Activated CD8-positive, alpha-beta memory T cell treated with anti-CD3 and anti-CD28 coated beads, Interleukin-2, amount 10 ng/mL, durations not matched to agents 7 days and 5 days (primary cell): ENCODE measurements around the gene MIER2. TPM values are rescaled to one million over a fixed set of nuclear protein-coding genes. Genes with fewer than 3 reads are reported as not detected.
"Not testable (repeated sequence)": the region's sequence is repeated elsewhere in the genome, so short reads cannot be mapped to it uniquely, and the experiment has no call there.

Experiments used
- ATAC-seq: fragments of 150-1000 bp; cut with Tn5 transposase; one replicate; pipeline ENCODE4 v1.10.0; 2021; ENCODE audit warnings: moderate library complexity
- CTCF ChIA-PET: fragments of 350-600 bp; sonication (Branson Sonifier 250); formaldehyde crosslinking; loops from one replicate; lab custom pipeline; 2021; ENCODE audit warnings: antibody characterized with exemption; lab: Charles Lee
- DNase-seq: peaks from one replicate; pipeline ENCODE4 v3.0.0-alpha.2; 2020
- H3K27ac Mint-ChIP-seq: one replicate; pipeline ENCODE4 v1.8.0; 2021; ENCODE audit warnings: mild to moderate bottlenecking, mixed read lengths
- H3K27me3 Mint-ChIP-seq: one replicate; pipeline ENCODE4 v1.8.0; 2021; ENCODE audit warnings: mixed read lengths
- H3K36me3 Mint-ChIP-seq: one replicate; pipeline ENCODE4 v1.8.0; 2021; ENCODE audit warnings: mild to moderate bottlenecking, mixed read lengths
- H3K4me1 Mint-ChIP-seq: one replicate; pipeline ENCODE4 v1.8.0; 2021; ENCODE audit warnings: mixed read lengths
- H3K4me3 Mint-ChIP-seq: one replicate; pipeline ENCODE4 v1.8.0; 2021; ENCODE audit warnings: mild to moderate bottlenecking, moderate library complexity, mixed read lengths
- H3K9me3 Mint-ChIP-seq: one replicate; pipeline ENCODE4 v1.8.0; 2022; ENCODE audit warnings: low read depth, mixed read lengths
- total RNA-seq, 2 experiments: library from RNA; stranded (reverse); gene quantifications; one replicate each; pipeline ENCODE4 v1.2.3, GENCODE V29; 2021

The MIER2 gene
- total RNA-seq, 2 experiments from 2014 or later, result 21.6 to 23.8 TPM

DNA sequence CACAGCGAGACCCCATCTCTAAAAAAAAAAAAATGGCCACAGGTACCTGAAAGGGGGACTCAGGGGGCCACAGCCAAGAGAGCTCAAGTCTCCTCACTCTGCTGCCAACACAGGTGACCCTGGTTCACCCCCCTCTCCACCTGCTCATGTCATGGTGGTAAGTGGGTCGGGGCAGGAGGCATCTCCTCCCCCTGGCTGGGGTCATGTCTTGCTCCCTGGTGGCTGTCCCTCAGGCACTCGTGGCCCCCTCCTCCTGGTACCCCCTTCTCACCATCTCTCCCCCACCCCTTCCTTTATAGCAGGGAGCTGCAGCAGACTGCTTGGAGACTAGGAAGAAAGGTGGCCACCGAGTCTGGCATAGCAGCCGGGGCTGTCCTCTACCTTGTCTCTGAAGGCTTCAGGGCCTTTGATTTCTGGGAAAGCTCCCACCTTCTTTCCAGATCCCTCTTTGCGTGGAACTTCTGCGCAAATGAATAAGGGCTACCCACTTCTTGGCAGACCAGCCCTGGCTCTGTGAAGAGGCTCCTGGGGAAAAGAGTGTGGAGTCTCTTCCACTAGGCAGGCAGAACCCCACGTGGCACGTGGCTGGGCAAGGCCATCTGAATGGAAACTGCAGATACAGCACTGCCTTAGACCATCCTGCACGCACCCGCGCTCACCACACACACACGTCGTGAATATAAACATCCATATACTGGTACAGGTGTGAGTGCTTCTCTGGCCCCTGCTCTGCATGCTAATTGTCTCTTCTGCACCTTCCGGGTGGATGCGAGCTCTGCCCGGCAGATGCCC, 20.1 kb upstream of the MIER2 start:
- H3K36me3 Mint-ChIP-seq, result no peaks in the 10 kb centered on the region

DNA sequence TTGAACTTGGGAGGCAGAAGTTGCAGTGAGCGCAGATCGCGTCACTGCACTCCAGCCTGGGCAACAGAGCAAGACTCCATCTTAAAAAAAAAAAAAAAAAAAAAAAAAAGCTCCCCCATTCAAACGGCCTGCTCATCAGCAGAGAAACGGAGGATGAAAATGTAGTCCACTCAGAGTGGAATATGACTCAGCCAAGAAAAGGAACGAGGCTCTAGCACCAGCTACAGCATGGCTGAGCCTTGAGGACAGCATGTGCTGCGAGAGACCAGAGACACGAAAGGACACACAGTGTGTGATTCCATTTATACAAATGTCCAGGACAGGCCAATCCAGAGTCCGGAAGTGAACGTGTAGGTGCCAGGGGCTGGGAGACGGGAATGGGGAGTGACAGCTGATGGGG, 18.1 kb upstream of the MIER2 start:
- no peaks in the 10 kb centered on the region for H3K36me3 Mint-ChIP-seq
- CTCF ChIA-PET, result no interaction called here
- no peak for ATAC-seq

More for the DNA sequence above, 20.1 kb upstream of the MIER2 start:
- DNase-seq (no peak), ATAC-seq (no peak)
- Mint-ChIP-seq H3K27ac (no peak overlapping the region), H3K4me1 (no peaks in the 10 kb centered on the region), H3K4me3 (no peak overlapping the region), H3K27me3 (peaks cover 2% of the 10 kb centered on the region), H3K9me3 (no peaks in the 10 kb centered on the region)
- CTCF ChIA-PET, result no interaction called here

DNA sequence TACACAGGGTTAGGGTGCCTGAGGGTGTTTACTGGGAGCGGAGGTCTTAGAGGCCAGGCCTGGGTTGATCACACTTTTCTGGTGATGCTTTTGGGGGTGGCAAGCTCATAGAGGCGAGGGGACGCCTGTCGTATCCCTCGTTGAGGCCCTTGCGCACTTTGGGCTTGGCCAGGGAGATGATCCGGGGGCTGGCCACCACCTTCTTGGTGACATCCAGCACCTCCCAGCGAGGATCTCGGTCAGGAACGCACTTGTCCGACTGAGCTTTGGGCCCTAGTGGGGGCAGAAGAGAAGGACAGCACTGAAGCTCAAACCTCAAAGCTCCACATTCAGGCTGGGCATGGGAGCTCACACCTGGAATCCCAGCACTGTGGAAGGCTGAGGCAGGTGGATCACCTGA, 17.6 kb upstream of the MIER2 start:
- ATAC-seq (no peak), DNase-seq (no peak)
- H3K9me3 Mint-ChIP-seq, result peaks cover 3% of the 10 kb centered on the region
- H3K4me3 Mint-ChIP-seq, result no peak overlapping the region
- no peaks in the 10 kb centered on the region for H3K27me3 Mint-ChIP-seq
- CTCF ChIA-PET, result no interaction called here
- H3K36me3 Mint-ChIP-seq, result no peaks in the 10 kb centered on the region
- no peak overlapping the region for H3K27ac Mint-ChIP-seq
- no peaks in the 10 kb centered on the region for H3K4me1 Mint-ChIP-seq

More for the DNA sequence above, 18.1 kb upstream of the MIER2 start:
- H3K27ac Mint-ChIP-seq, result no peak overlapping the region
- H3K4me1 Mint-ChIP-seq, result no peaks in the 10 kb centered on the region
- peaks cover 2% of the 10 kb centered on the region for H3K27me3 Mint-ChIP-seq
- no peak for DNase-seq
- H3K9me3 Mint-ChIP-seq, result no peaks in the 10 kb centered on the region
- H3K4me3 Mint-ChIP-seq, result no peak overlapping the region

DNA sequence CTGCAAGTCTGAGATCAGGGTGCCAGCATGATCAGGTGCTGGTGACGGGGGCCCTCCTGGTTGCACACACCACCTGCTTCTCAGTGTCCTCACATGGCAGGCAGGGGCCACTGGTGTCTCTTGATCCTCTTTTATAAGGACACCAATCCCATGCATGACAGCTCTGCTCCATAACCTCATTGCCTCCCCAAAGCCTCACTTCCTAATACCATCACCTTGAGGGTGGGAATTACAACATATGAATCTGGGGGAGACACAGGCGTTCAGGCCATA, 15.0 kb upstream of the MIER2 start:
- Mint-ChIP-seq H3K27me3 (no peaks in the 10 kb centered on the region), H3K4me1 (no peaks in the 10 kb centered on the region), H3K4me3 (no peak overlapping the region), H3K27ac (no peak overlapping the region), H3K9me3 (peaks cover 7% of the 10 kb centered on the region), H3K36me3 (no peaks in the 10 kb centered on the region)
- CTCF ChIA-PET, result no interaction called here
- no peak for ATAC-seq
- no peak for DNase-seq

DNA sequence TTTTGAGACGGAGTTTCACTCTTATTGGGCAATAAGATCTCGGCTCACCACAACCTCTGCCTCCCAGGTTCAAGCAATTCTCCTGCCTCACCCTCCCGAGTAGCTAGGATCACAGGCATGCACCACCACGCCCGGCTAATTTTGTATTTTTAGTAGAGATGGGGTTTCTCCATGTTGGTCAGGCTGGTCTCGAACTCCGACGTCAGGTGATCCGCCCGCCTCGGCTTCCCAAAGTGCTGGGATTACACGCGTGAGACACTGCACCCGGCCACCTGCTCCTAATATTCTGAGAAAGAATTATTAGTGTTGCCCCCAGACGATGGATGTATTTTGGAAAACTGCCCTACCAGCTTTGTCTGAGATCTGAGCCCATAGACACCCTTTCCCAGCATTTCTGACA, 10.9 kb upstream of the MIER2 start:
- not testable (repeated sequence) for ATAC-seq, H3K27me3 Mint-ChIP-seq, DNase-seq

DNA sequence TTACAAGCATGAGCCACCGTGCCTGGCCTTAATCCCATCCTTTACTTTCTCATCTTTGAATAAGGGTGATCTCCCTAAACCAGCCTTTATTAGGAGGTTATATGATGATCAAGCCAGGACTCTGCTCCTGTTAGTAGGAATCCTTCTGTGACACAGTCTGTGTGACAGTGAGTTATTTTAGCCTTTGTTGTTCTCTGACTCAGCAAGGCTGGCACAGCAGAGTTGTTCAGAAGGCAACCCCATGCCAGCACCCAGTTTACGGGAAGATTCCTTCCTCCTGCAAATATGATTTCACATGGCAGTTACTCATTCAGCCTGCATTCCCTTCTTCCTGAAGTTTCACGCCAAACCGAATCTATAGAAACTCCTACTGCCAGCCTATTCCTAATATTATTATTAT, 10.5 kb upstream of the MIER2 start:
- ATAC-seq (no peak), DNase-seq (no peak)
- peaks cover 3% of the 10 kb centered on the region for H3K36me3 Mint-ChIP-seq
- H3K27ac Mint-ChIP-seq, result no peak overlapping the region
- CTCF ChIA-PET, result no interaction called here
- no peaks in the 10 kb centered on the region for H3K4me1 Mint-ChIP-seq
- H3K4me3 Mint-ChIP-seq, result no peak overlapping the region
- H3K27me3 Mint-ChIP-seq, result peaks cover 4% of the 10 kb centered on the region
- H3K9me3 Mint-ChIP-seq, result peaks cover 16% of the 10 kb centered on the region

More for the DNA sequence above, 10.9 kb upstream of the MIER2 start:
- H3K36me3 Mint-ChIP-seq, H3K4me3 Mint-ChIP-seq, H3K4me1 Mint-ChIP-seq, CTCF ChIA-PET, H3K27ac Mint-ChIP-seq: not testable (repeated sequence)
- H3K9me3 Mint-ChIP-seq, result peaks cover 16% of the 10 kb centered on the region

DNA sequence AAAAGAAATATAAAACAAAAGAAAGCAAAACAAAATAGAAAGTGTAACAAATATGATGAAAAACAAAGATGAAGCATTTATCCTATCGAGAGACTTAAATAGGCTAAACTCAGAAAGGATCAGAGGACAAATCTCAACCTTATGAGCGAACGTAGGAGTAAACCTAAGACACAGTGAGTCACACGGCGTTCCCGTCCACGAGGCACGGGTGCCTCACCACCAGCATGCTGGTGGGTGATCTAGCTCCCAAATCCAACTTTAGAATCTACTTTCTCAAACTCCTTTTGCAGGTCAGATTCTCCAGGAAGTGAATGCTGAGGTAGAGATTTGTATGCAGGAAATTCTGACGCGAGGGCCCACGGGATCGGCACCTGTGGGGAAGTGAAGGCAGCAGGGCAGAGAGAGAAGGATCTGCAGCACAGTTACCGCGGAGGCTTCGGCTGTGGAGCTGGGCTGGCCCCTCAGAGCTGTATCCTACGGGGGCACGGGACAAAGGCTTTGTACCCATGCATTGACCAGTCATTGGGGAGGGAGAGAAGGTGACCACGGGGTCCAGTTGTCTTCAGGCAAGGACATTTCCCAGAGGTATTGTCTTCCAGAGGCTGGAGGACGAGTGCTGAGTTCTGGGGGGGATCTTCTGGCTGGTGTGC, 7.5 kb upstream of the MIER2 start:
- Mint-ChIP-seq H3K27me3 (peaks cover 4% of the 10 kb centered on the region), H3K4me3 (no peak overlapping the region), H3K27ac (no peak overlapping the region), H3K4me1 (no peaks in the 10 kb centered on the region), H3K36me3 (peaks cover 3% of the 10 kb centered on the region), H3K9me3 (peaks cover 14% of the 10 kb centered on the region)
- no peak for ATAC-seq
- CTCF ChIA-PET, result no interaction called here
- no peak for DNase-seq

DNA sequence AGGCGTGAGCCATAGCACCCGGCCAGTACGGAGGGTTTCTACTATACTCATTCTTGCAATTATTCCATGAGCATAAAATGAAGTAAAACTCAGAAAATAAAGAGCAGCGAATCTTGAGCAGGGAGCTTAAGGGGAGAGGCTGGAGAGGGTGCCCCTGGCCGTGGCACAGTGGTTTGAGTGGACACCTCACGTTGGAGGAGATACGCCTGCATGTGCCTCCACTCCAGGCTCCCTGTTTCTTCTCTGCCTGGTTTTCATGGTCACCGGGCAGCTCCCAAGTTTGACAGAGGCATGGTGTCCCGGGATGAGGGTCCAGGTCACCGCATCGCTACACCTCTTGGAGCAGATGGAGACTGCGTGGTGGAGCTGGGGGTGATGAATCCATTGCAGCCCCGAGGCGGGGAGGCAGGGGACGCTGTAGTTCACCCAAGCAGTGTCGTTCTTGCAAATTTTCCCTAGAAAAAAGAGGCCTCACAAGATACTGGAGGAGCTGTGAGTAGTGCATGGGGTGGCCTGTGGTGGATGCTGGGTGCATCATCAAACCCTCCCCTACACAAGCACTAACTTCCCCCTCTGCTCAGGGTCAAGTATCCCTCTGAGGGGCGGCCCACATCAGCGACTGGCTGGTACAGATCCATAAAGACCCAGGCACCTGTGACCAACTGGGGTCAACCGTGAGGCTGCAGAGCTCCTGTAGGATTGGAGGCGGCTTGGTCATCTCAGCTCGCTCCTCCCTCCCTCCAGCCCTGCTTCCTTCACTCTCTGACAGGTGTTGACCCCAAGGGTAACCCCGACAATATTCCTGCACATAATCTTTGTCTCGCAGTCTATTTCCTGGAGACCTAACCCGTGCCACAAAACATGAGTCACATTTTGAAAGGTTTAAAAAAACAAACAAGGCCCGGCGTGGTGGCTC, 3.6 kb upstream of the MIER2 start:
- no peak for DNase-seq
- ATAC-seq, result no peak
- Mint-ChIP-seq H3K36me3 (peaks cover 6% of the 10 kb centered on the region), H3K27ac (no peak overlapping the region), H3K9me3 (peaks cover 4% of the 10 kb centered on the region), H3K4me1 (peaks cover 16% of the 10 kb centered on the region), H3K4me3 (no peak overlapping the region), H3K27me3 (peaks cover 4% of the 10 kb centered on the region)
- CTCF ChIA-PET, result no interaction called here

DNA sequence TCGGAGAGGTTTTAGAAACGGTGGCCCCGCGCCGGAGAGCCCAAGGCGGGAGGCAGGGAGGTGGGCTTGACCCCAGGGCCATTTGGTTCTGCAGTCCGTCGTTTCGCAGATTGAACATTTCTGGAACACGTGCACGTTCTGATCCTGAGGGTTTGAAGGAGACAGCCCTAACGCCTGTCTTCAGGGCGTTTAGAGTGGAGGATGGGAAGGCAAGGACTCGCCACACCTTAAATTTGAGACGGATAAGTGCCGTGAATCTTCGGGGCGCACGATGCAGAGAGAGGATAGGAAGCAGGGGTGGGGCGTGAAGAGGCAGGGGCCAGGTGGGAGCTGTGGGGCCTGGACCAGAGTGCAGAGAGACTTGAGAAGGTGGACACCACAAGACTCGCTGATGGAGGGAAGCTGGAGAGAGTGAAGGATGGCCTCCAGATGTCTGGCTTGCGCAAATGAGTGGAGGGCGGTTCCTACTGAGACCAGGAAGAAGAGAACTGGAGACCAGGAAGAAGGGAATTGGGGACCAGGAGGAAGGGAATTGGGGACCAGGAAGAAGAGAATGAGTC, 804 bp upstream of the MIER2 start:
- no peak for ATAC-seq
- Mint-ChIP-seq H3K4me1 (peaks cover 33% of the 10 kb centered on the region), H3K36me3 (peaks cover 7% of the 10 kb centered on the region), H3K4me3 (peak overlapping the region; percentile 35), H3K27me3 (no peaks in the 10 kb centered on the region), H3K9me3 (no peaks in the 10 kb centered on the region), H3K27ac (no peak overlapping the region)
- DNase-seq, result no peak
- CTCF ChIA-PET, result interaction anchor here (1.9 kb wide), 1 partner anchor 144 kb away, joined by 6 read pairs; no protein-coding TSS in a partner anchor

DNA sequence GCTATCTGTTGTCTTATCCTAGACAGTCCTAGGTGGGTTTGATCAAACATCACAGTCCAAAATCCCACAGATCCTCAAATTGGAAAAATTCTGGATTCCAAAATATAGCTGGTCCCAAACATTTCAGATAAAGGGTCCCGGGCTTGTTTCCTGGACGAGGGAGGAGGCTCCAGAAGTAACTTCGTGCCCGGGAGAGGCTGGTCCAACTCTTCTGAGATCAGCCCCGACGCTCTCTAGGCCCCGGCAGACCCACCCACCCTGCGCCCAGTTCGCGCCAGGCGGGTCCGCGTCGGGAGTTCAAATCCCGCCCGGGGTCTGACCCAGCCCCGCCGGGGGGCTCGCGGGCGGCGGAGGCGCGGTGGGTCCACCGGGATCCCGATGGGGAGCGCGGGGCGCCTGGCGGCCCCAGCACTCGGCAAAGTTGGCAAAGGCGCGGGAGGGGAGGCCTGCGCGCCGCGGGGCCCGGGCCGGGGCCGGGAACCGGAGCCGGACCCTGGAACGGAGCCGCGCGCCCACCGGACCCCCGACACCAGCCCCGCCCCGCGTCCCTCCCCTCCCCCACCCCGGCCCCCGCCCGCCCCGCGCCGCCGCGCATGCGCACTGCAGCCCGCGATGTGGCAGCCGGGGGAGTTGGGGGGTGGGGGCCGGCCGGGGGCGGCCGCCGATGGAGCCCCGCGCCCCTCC, 513 bp downstream of the MIER2 start:
- peaks cover 15% of the 10 kb centered on the region for H3K36me3 Mint-ChIP-seq
- ATAC-seq (peak; percentile 56), DNase-seq (no peak)
- CTCF ChIA-PET, result interaction anchor here (1.1 to 1.9 kb wide), 3 partner anchors 145 to 167 kb away, joined by 3 to 6 read pairs (median 5); no protein-coding TSS in a partner anchor
- peaks cover 3% of the 10 kb centered on the region for H3K9me3 Mint-ChIP-seq
- H3K27ac Mint-ChIP-seq, result peak overlapping the region; percentile 69
- peaks cover 41% of the 10 kb centered on the region for H3K4me1 Mint-ChIP-seq
- H3K27me3 Mint-ChIP-seq, result no peaks in the 10 kb centered on the region
- peak overlapping the region; percentile 74 for H3K4me3 Mint-ChIP-seq

DNA sequence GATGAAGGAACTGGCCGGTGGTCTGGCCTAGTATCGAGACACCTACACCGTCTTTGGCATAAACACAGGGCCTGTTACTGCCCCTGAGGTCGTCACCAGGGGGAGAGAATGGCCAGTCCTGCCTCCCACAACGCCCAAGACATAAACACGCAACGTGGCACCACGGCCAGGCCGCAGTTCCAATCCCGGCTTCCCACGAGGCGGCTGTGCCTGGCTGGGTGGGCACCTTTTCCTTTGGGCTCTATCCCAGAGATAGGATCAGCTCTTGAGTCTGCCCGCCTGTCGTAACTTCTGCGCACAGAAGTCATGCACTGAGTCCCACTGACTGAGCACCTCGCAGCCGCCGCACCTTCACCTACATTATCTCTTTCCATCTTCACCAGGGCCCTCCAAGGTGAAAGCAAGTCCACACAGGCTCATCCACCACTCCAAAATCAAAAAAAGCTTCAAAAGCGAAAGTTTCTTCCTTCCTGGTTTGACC, 1.1 kb downstream of the MIER2 start:
- Mint-ChIP-seq H3K4me3 (peak overlapping the region; percentile 74), H3K9me3 (peaks cover 3% of the 10 kb centered on the region), H3K27ac (peak overlapping the region; percentile 69), H3K27me3 (no peaks in the 10 kb centered on the region), H3K36me3 (peaks cover 20% of the 10 kb centered on the region), H3K4me1 (peaks cover 45% of the 10 kb centered on the region)
- DNase-seq (no peak), ATAC-seq (no peak)
- CTCF ChIA-PET, result interaction anchor here (1.1 to 1.9 kb wide), 4 partner anchors 97 to 168 kb away, joined by 3 to 6 read pairs (median 4); no protein-coding TSS in a partner anchor

DNA sequence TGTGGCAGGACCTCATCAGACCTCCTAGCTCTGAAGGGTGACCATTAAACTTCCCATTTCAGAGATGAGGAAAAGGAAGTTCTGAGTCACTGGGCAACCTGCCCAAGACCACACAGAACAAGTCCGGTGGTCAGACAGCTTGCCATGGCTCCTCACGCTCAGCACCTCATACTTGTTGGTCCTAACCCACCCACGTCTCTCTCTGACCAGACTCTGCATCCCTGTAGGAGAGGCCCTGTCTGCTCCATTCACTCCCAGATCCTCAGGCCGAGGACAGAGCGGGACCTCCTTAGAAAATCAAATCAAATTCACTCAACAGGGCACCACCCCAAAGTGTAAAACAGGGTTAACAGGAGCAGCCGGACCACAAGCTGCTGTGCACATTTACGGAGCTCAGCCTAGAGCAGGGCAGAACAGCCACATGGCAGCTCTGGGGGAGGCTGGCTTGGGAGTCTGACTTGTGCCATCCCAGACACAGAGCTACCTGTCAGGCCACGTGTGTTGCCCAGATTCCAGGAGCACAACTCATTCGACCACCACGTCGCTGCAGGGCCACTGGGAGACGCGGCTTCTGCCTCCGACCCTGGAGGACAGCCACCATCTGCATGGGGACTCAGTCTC, 1.7 kb downstream of the MIER2 start:
- peaks cover 3% of the 10 kb centered on the region for H3K9me3 Mint-ChIP-seq
- peak overlapping the region; percentile 74 for H3K4me3 Mint-ChIP-seq
- CTCF ChIA-PET, result interaction anchor here (1.2 kb wide), 2 partner anchors 96 to 168 kb away, joined by 4 to 5 read pairs; no protein-coding TSS in a partner anchor
- peaks cover 48% of the 10 kb centered on the region for H3K4me1 Mint-ChIP-seq
- H3K27me3 Mint-ChIP-seq, result no peaks in the 10 kb centered on the region
- H3K27ac Mint-ChIP-seq, result no peak overlapping the region
- no peak for ATAC-seq
- DNase-seq, result no peak
- peaks cover 25% of the 10 kb centered on the region for H3K36me3 Mint-ChIP-seq
